AG09319 (cell line): ENCODE results near the gene CEP63.
A peak's percentile ranks its signal among the peaks of the same experiment; 100 is the strongest.

Source experiments
- DNase-seq: peaks from one replicate; pipeline ENCODE4 v3.0.0-alpha.2; 2010; ENCODE audit warnings: low read depth; ENCODE audit errors: extremely low read depth
- CTCF ChIP-seq: IDR thresholded peaks from 2 replicates; pipeline ENCODE4 v1.5.1; 2011; ENCODE audit warnings: low read depth, mild to moderate bottlenecking, inconsistent platforms, low read length, moderate library complexity

The CEP63 gene

GRCh38 chr3:134459562-134459961, 26.3 kb upstream of the CEP63 start:
- no peak for DNase-seq
- no peak for TF ChIP-seq CTCF

GRCh38 chr3:134460965-134461364, 24.9 kb upstream of the CEP63 start:
- DNase-seq = peak; percentile 78
- no peak for TF ChIP-seq CTCF

- TF ChIP-seq CTCF = no peak
- peak; percentile 68 for DNase-seq
Measured at GRCh38 chr3:134462331-134462941, 23.4 kb upstream of the CEP63 start.

- no peak for TF ChIP-seq CTCF
- DNase-seq = no peak
Measured at GRCh38 chr3:134463676-134464063, 22.2 kb upstream of the CEP63 start.

- peak; percentile 99 for DNase-seq
- TF ChIP-seq CTCF = no peak
Measured at GRCh38 chr3:134464064-134464688, 21.7 kb upstream of the CEP63 start.

GRCh38 chr3:134464689-134465365, 21.0 kb upstream of the CEP63 start:
- TF ChIP-seq CTCF = no peak; the same call in 1 of the 2 replicates
- DNase-seq = no peak

GRCh38 chr3:134466331-134466730, 19.5 kb upstream of the CEP63 start:
- DNase-seq = no peak
- TF ChIP-seq CTCF = no peak
